CD14-positive monocyte (primary cell): ENCODE measurements around the gene NEUROD4. TPM values are rescaled to one million over a fixed set of nuclear protein-coding genes. Genes with fewer than 3 reads are reported as not detected.

Experiments
- DNase-seq, 3 donors: peaks; one replicate each; pipeline ENCODE4 v3.0.0-alpha.2; 2011 to 2022
- H2AFZ ChIP-seq: 2 replicates; pipeline ENCODE4 v1.6.0; 2012; ENCODE audit warnings: mild to moderate bottlenecking, low read depth, low read length, inconsistent platforms; ENCODE audit not compliant: insufficient read depth, poor library complexity, severe bottlenecking
- H3K27ac ChIP-seq, 2 donors: 1 replicate in 1 of 2; 2 replicates in 1 of 2; pipeline ENCODE4 v1.5.1; 2012 to 2013; ENCODE audit warnings: low read length in 2 of 2, control low read depth in 1 of 2, inconsistent platforms in 1 of 2, low read depth in 1 of 2, mild to moderate bottlenecking in 1 of 2
- H3K27me3 ChIP-seq, 2 donors: one replicate each; pipeline versions ENCODE4 v1.6.0 to v1.6.1; 2011 to 2013; ENCODE audit warnings: low read length in 2 of 2; ENCODE audit not compliant: control insufficient read depth in 2 of 2, insufficient read depth in 2 of 2
- H3K36me3 ChIP-seq, 2 donors: replicated peaks in 1 of 2; 1 replicate in 1 of 2; 2 replicates in 1 of 2; pipeline versions ENCODE4 v1.5.1 to v1.6.1; 2012 to 2013; ENCODE audit warnings: low read length in 2 of 2, control low read depth in 1 of 2, inconsistent platforms in 1 of 2, mild to moderate bottlenecking in 1 of 2; ENCODE audit not compliant: insufficient read depth in 2 of 2, control insufficient read depth in 1 of 2
- H3K4me1 ChIP-seq, 2 donors: 1 replicate in 1 of 2; 2 replicates in 1 of 2; pipeline versions ENCODE4 v1.5.1 to v1.6.1; 2012 to 2013; ENCODE audit warnings: low read length in 2 of 2, control low read depth in 1 of 2, inconsistent platforms in 1 of 2, mild to moderate bottlenecking in 1 of 2, moderate library complexity in 1 of 2; ENCODE audit not compliant: insufficient read depth in 2 of 2, control insufficient read depth in 1 of 2
- H3K4me2 ChIP-seq: replicated peaks from 2 replicates; pipeline ENCODE3; 2012; ENCODE audit warnings: low read length, moderate library complexity, mild to moderate bottlenecking; ENCODE audit not compliant: poor library complexity, severe bottlenecking; ENCODE audit errors: extremely low read depth
- H3K4me3 ChIP-seq, 3 experiments: fragments of 200-600 bp in 1 of 3; sonication (generic) in 1 of 3; replicated peaks in 1 of 3; 1 replicate in 2 of 3; 2 replicates in 1 of 3; pipeline ENCODE4 v1.5.1; 2011 to 2013; ENCODE audit warnings: low read length in 3 of 3, mild to moderate bottlenecking in 3 of 3, control low read depth in 2 of 3, low read depth in 2 of 3, inconsistent platforms in 1 of 3, moderate library complexity in 1 of 3
- H3K79me2 ChIP-seq: 2 replicates; pipeline ENCODE4 v1.6.0; 2012; ENCODE audit warnings: mild to moderate bottlenecking, control low read depth, inconsistent platforms, low read length, moderate library complexity; ENCODE audit not compliant: insufficient read depth
- H3K9ac ChIP-seq: 2 replicates; pipeline ENCODE4 v1.6.0; 2017; ENCODE audit warnings: low read length, mild to moderate bottlenecking; ENCODE audit not compliant: insufficient read depth, poor library complexity, severe bottlenecking
- H3K9me3 ChIP-seq, 2 donors: replicated peaks in 1 of 2; 1 replicate in 1 of 2; 2 replicates in 1 of 2; pipeline versions ENCODE4 v1.5.1 to v1.6.1; 2012 to 2013; ENCODE audit warnings: low read length in 2 of 2, control low read depth in 1 of 2; ENCODE audit not compliant: control insufficient read depth in 1 of 2, insufficient read depth in 1 of 2
- H4K20me1 ChIP-seq: 2 replicates; pipeline ENCODE4 v1.6.0; 2012; ENCODE audit warnings: mild to moderate bottlenecking, low read length, control low read depth, moderate library complexity; ENCODE audit not compliant: insufficient read depth
- H3K27ac Mint-ChIP-seq, 7 donors: one replicate each; pipeline ENCODE4 v1.8.0; 2020; ENCODE audit warnings: mild to moderate bottlenecking in 7 of 7, mixed read lengths in 7 of 7, moderate library complexity in 6 of 7, inconsistent platforms in 2 of 7
- H3K27me3 Mint-ChIP-seq, 3 donors: one replicate each; pipeline ENCODE4 v1.8.0; 2021 to 2022; ENCODE audit warnings: low read depth in 3 of 3, mild to moderate bottlenecking in 3 of 3, mixed read lengths in 3 of 3, moderate library complexity in 3 of 3, inconsistent platforms in 1 of 3
- H3K36me3 Mint-ChIP-seq, 2 donors: one replicate each; pipeline ENCODE4 v1.8.0; 2020; ENCODE audit warnings: mixed read lengths in 2 of 2, inconsistent platforms in 1 of 2, mild to moderate bottlenecking in 1 of 2
- H3K4me1 Mint-ChIP-seq: one replicate; pipeline ENCODE4 v1.8.0; 2020; ENCODE audit warnings: mild to moderate bottlenecking, mixed read lengths
- H3K4me3 Mint-ChIP-seq, 2 donors: one replicate each; pipeline ENCODE4 v1.8.0; 2020; ENCODE audit warnings: mild to moderate bottlenecking in 2 of 2, mixed read lengths in 2 of 2, moderate library complexity in 1 of 2
- H3K9me3 Mint-ChIP-seq, 7 donors: one replicate each; pipeline ENCODE4 v1.8.0; 2020 to 2022; ENCODE audit warnings: mixed read lengths in 7 of 7, mild to moderate bottlenecking in 6 of 7, moderate library complexity in 6 of 7, inconsistent platforms in 2 of 7
- CTCF ChIP-seq: fragments of 200-600 bp; IDR thresholded peaks from one replicate; pipeline ENCODE4 v1.8.0; 2022; ENCODE audit warnings: antibody characterized with exemption, mild to moderate bottlenecking
- WGBS: methylation state at CpG from one replicate; pipeline ENCODE4 v1.1.5; 2013; ENCODE audit warnings: missing lambda C conversion rate; ENCODE audit not compliant: insufficient coverage; 5-methylcytosine and 5-hydroxymethylcytosine counted together
- intact Hi-C, 2 donors: fragments of 100-400 bp; cut with micrococcal nuclease; formaldehyde crosslinking; loops; one replicate each; pipeline versions ENCODE4 v1.15.0 to v1.15.1; 2023
- polyA plus RNA-seq, 3 donors: library from polyadenylated mRNA; depleted of rRNA in 1 of 3; unstranded in 2 of 3; stranded (reverse) in 1 of 3; fragments of 300-500 nt in 2 of 3; fragments of >200 nt in 1 of 3; fragmentation: Illumina TruSeq in 2 of 3; gene quantifications; 1 replicate in 2 of 3; 2 replicates in 1 of 3; pipeline ENCODE4 v1.2.3, GENCODE V29; 2012 to 2021

The NEUROD4 gene
- polyA plus RNA-seq, 3 donors, result not detected

DNA sequence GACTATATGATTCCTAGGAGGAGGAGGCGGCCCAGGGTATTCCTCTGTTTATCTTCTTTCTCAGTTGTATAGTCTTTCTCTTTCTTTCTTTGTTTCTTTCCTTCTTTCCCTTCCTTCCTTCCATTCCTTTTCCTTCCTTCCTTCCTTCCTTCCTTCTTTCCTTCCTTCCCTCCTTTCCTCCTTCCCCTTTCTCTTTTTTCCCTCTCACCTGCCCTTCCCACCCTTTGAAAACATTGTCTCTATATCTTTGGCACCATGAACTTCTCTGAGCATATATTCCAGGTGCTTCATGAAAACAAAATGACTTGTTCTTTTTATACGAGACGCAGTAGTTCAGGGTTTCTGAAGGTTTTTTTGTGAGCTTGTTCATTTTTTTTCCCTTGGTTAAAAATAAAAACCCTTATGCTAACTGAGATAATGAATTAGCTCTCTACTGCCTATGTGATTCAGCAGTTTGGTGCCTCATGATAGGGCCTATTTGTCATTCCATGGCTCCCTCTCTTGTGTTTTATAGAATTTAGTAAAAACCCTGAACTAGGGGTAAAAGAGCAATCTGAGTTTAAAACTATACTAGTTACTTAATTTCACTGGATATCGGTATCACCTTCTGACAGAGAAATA is 32.1 kb upstream of the NEUROD4 start:
- H3K4me1 ChIP-seq, result peaks cover 29 to 35% of the 10 kb centered on the region in 2 donors
- no peak for TF ChIP-seq CTCF
- H3K9me3 ChIP-seq, result no peaks in the 10 kb centered on the region
- no peaks in the 10 kb centered on the region for H4K20me1 ChIP-seq
- no peak overlapping the region for H3K27ac ChIP-seq
- H3K27me3 ChIP-seq, result no peaks in the 10 kb centered on the region
- no peak overlapping the region for H3K27ac Mint-ChIP-seq
- no peaks in the 10 kb centered on the region for H3K79me2 ChIP-seq
- no peak overlapping the region for H2AFZ ChIP-seq
- intact Hi-C loops, result no loop called here
- peaks cover 0 to 2% (median 0%) of the 10 kb centered on the region in 7 donors for H3K9me3 Mint-ChIP-seq
- H3K36me3 Mint-ChIP-seq, result no peaks in the 10 kb centered on the region
- no peak overlapping the region for H3K4me2 ChIP-seq
- H3K9ac ChIP-seq, result no peak overlapping the region
- no peak overlapping the region for H3K4me3 Mint-ChIP-seq
- H3K36me3 ChIP-seq, result no peaks in the 10 kb centered on the region
- H3K4me1 Mint-ChIP-seq, result peaks cover 43% of the 10 kb centered on the region
- WGBS, result no CpG with 5 or more reads among the region's 4 CpGs
- DNase-seq, result no peak
- no peak overlapping the region for H3K4me3 ChIP-seq
- H3K27me3 Mint-ChIP-seq, result peaks cover 0 to 3% (median 2%) of the 10 kb centered on the region in 3 donors

DNA sequence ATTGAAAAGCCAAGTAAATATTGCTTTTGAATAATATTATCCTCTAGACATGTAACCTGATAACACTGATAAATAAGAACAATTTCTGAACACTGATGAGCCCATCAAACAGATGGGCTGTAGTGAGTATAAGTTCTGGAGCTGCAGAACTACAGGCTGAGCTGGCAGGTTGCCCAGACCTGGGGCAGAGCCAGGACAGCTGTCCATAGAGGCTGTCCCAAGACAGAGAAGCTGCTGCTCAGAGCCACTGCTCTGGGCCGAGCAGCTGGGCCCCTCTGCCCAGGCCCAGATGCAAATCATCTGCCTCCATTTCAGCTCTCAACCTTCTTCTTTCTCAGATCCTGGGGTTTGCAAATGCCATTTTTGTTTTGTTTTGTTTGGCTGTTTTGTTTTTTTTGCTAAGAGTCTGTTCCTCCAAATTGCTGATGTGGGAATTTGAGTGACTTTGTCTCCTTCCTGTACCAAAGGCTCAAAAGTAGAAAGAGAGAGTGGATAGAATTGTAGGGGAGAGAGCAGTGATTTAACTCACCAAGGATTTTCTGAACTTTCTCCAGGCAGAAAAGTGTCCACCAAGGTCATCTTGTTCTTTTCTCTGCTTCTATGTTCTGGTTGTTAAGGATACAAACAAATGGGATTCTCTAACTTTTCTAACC is 31.2 kb upstream of the NEUROD4 start:
- Histone ChIP-seq H3K4me3 (no peak overlapping the region), H3K36me3 (no peaks in the 10 kb centered on the region), H3K79me2 (no peaks in the 10 kb centered on the region), H3K4me1 (peaks cover 29 to 34% of the 10 kb centered on the region in 2 donors), H2AFZ (no peak overlapping the region), H4K20me1 (no peaks in the 10 kb centered on the region), H3K27ac (no peak overlapping the region), H3K9ac (no peak overlapping the region), H3K27me3 (no peaks in the 10 kb centered on the region), H3K4me2 (no peak overlapping the region), H3K9me3 (no peaks in the 10 kb centered on the region)
- Mint-ChIP-seq H3K27me3 (peaks cover 0 to 3% (median 2%) of the 10 kb centered on the region in 3 donors), H3K4me3 (no peak overlapping the region), H3K27ac (no peak overlapping the region), H3K36me3 (no peaks in the 10 kb centered on the region), H3K9me3 (peaks cover 0 to 2% (median 0%) of the 10 kb centered on the region in 7 donors), H3K4me1 (peaks cover 38% of the 10 kb centered on the region)
- no peak for DNase-seq
- no peak for TF ChIP-seq CTCF
- intact Hi-C loops, result no loop called here
- 0% methylated on average over 1 of the region's 1 CpG for WGBS
